MG63 (cell line): Measurements from ENCODE around the gene FBXL19. TPM values are rescaled to one million over a fixed set of nuclear protein-coding genes. Genes with fewer than 3 reads are reported as not detected.

Experiments
- DNase-seq: peaks from one replicate; pipeline ENCODE4 v3.0.0-alpha.2; 2020
- H3K27me3 ChIP-seq: fragments of 250-450 bp; sonication (Bioruptor Pico); 2 replicates; pipeline ENCODE4 v1.5.1; 2020; ENCODE audit warnings: mild to moderate bottlenecking, moderate library complexity
- H3K36me3 ChIP-seq: fragments of 250-450 bp; sonication (Bioruptor Pico); 2 replicates; pipeline ENCODE4 v1.5.1; 2020; ENCODE audit warnings: mild to moderate bottlenecking, moderate library complexity
- H3K4me3 ChIP-seq: fragments of 250-450 bp; sonication (Bioruptor Pico); 2 replicates; pipeline ENCODE4 v1.5.1; 2020; ENCODE audit warnings: mild to moderate bottlenecking, moderate library complexity
- H3K9me3 ChIP-seq: fragments of 250-450 bp; sonication (Bioruptor Pico); 2 replicates; pipeline ENCODE4 v1.5.1; 2020; ENCODE audit warnings: mild to moderate bottlenecking, moderate library complexity
- total RNA-seq: library from RNA; depleted of rRNA; stranded (reverse); fragments of >200 nt; shearing (Covaris generic); gene quantifications from 2 replicates; pipeline ENCODE4 v1.2.3, GENCODE V29; 2014; ENCODE audit warnings: low replicate concordance; rRNA removed

FBXL19 gene
- total RNA-seq, 1 experiment from 2014 or later = 31.2 TPM

DNA sequence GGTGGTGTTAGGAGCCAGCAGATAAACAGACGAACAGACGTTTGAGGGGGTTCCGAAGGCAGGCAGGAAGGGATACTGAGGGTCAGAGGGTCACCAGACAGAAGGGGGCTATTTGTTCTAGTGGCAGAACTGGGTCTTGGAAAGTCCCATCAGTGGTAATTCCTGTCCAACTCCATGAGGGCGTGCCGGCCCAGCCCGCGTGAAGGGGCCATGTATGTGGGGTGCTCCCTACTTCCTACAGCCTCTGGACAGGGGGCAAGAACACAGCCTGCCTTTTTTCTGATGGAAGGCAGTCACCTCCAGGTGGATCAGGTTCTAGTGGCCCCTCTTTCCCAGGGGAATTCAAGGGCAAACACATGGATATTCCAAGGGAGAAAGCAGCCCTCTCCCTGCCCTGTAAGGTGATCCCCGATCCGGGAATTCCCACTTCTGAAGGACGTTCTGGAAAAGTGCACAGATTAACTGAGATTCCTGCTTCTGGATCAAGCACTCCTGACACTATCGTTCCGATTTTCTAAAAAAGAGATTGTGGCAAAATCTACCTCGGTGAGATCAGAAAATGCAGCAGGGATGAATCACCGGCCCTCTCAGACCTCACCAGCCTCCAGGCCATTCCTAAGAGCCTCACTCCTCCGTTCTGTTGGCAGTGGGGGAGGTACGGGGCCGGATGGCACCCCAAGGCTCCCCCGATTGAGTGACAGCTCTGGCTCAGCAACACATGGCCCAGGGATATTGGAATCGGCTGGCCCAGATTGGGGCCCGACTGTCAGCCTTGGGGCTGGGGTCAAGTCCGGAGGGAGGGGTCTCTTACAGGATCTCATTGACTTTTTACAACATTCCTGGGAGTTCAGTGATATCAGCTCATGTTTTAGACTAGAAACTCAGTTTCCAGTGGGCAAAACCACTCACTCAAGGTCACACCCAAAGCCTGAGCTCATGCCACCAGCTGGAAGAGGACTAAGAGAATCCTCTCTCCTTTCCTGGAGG, 74.6 kb downstream of the FBXL19 start:
- Histone ChIP-seq H3K4me3 (peak overlapping the region; percentile 46), H3K27me3 (no peaks in the 10 kb centered on the region)

More for the DNA sequence above, 74.6 kb downstream of the FBXL19 start:
- Histone ChIP-seq H3K9me3 (no peaks in the 10 kb centered on the region), H3K36me3 (no peaks in the 10 kb centered on the region)
- DNase-seq = peak; percentile 91

Other genes starting within 250 kb of the FBXL19 start
- 2.6 and 6.9 TPM in 2 replicates for gene SRCAP, start 224.4 kb upstream of the FBXL19 start, total RNA-seq
- 18.3 and 25.2 TPM in 2 replicates for gene PHKG2, start 175.1 kb upstream of the FBXL19 start, total RNA-seq
- gene CFAP119, start 161.5 kb upstream of the FBXL19 start, total RNA-seq = 4.1 and 9.1 TPM in 2 replicates
- 116 and 127 TPM in 2 replicates for gene RNF40, start 161.2 kb upstream of the FBXL19 start, total RNA-seq
- gene ZNF629, start 136.4 kb upstream of the FBXL19 start, total RNA-seq = 10.3 and 13.6 TPM in 2 replicates
- 64.3 and 70.8 TPM in 2 replicates for gene BCL7C, start 29.5 kb upstream of the FBXL19 start, total RNA-seq
- gene CTF1, start 27.0 kb upstream of the FBXL19 start, total RNA-seq = not detected in 2 replicates
- gene ORAI3, start 25.5 kb downstream of the FBXL19 start, total RNA-seq = 4.1 and 4.2 TPM in 2 replicates
- gene SETD1A, start 34.2 kb downstream of the FBXL19 start, total RNA-seq = 0.17 and 0.76 TPM in 2 replicates
- gene HSD3B7, start 61.6 kb downstream of the FBXL19 start, total RNA-seq = 2.1 and 5.0 TPM in 2 replicates
- gene STX1B, start 87.1 kb downstream of the FBXL19 start, total RNA-seq = not detected in 2 replicates
- 31.6 and 47.1 TPM in 2 replicates for gene STX4, start 110.0 kb downstream of the FBXL19 start, total RNA-seq
- gene ZNF668, start 150.7 kb downstream of the FBXL19 start, total RNA-seq = 34.1 and 47.4 TPM in 2 replicates
- 11.4 and 11.5 TPM in 2 replicates for gene ZNF646, start 150.8 kb downstream of the FBXL19 start, total RNA-seq
- 1.7 and 1.9 TPM in 2 replicates for gene PRSS53, start 165.4 kb downstream of the FBXL19 start, total RNA-seq
- 146 and 155 TPM in 2 replicates for gene VKORC1, start 171.2 kb downstream of the FBXL19 start, total RNA-seq
- 24.1 and 42.5 TPM in 2 replicates for gene BCKDK, start 184.8 kb downstream of the FBXL19 start, total RNA-seq
- 59.1 and 78.2 TPM in 2 replicates for gene KAT8, start 194.1 kb downstream of the FBXL19 start, total RNA-seq
- gene PRSS8, start 212.2 kb downstream of the FBXL19 start, total RNA-seq = not detected in 2 replicates
- gene PRSS36, start 226.5 kb downstream of the FBXL19 start, total RNA-seq = 1.7 TPM in 1 of 2 replicates, not detected in the other